SK-N-DZ (cell line): ENCODE measurements around the gene EPHA4.

Experiments used
- DNase-seq: peaks from one replicate; pipeline ENCODE4 v3.0.0-alpha.2; 2015; ENCODE audit warnings: low spot score

Gene EPHA4

DNA sequence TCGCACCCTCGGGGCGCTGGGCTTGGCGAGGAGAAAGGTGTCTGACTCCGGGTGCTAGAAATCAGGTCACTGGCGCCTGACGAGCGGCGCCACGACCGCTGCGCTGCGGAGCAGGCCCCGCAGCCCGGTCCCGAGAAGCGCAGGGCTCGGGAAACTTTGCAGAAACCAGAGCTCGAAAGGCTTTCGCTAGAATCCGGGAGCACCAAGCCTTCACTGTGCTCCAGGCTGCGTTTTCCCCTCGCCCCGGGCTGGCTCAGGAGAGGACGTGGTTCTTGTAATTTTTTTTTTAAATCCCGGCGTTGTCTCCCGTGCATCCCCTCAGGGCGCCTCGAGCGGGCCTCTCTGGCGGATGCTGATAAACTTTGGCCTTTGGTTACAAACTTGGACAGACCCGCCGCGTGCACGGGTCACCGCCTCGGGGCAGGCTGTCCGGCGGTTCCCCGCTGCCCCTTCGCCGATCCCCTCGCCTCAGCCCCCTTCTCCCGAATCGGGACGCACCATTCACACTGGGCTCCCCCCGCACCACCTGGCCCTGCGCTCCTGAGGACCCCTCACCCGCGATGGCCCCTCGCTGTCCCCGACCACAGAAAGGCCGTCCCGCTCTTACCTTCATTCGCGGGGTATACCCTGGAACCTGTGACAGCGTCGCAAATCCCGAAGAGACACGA is 419 bp downstream of the EPHA4 start:
- DNase-seq = no peak

DNA sequence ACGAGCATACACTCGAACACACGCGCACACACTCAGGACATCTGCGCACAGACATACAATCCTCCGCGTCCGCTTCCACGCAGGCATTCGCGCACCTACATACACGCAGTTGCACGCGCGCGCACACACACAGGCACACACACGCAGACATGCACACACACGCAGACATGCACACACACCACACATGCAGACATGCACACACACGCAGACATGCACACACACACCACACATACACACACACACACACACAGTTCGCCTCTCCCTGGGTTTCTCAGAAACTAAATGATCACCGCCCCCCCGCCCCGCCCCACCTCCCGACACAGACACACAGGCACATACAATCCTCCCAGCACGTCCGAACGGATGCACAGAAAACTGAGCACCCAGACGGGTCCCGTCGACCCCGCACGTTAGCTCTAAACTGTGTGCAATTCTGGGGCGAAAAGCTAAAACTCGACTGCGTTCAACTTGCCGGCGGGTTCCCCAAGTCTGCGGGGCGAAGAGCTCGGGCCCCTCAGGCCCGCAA is 1.0 kb downstream of the EPHA4 start:
- no peak for DNase-seq

DNA sequence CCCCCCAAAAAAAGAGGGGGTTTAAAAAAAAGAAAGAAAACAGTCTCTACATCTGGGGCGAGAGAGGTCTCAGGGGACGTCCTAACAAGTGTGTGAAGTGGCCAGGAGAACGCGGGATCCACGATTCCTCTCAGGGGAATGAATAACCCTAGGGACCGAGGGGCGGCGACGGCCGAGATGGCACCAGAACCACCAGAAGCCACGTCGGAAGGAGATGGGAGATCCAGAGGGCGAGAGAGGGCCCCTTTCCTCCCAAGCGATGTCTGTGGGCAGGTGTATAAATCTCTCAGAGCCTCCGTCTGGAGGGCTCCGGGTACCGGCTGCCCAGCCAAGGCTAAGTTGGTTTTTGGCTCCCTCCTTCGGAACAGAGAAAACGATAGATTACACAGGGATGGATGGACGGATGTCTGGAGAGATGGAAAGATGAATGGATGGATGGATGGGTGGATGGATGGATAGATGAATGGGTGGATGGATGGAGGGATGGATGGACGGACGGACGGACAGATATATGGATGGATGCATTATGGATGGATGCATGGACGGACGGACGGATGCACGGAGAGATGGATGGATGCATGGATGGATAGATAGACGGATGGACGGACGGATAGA is 1.7 kb downstream of the EPHA4 start:
- no peak for DNase-seq

DNA sequence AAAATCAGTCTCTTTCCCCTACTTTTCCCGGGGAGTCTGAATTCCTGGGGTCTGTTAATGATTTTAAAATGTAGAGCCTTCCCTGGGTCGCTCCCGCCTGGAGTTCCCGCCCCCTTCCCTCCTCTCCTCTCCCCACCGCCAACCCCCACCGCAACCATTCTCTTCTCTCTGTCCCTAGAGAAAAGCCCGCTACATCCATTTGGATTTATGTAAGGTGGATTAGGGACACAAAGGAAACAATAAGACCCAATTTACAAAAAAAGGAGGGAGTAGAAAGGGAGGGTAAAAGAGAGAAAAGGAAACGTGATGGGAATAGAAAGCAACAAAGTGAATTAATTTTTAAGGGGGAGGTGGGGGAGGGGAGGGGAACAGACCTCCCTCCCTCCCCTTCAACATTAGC is 2.2 kb downstream of the EPHA4 start:
- no peak for DNase-seq

DNA sequence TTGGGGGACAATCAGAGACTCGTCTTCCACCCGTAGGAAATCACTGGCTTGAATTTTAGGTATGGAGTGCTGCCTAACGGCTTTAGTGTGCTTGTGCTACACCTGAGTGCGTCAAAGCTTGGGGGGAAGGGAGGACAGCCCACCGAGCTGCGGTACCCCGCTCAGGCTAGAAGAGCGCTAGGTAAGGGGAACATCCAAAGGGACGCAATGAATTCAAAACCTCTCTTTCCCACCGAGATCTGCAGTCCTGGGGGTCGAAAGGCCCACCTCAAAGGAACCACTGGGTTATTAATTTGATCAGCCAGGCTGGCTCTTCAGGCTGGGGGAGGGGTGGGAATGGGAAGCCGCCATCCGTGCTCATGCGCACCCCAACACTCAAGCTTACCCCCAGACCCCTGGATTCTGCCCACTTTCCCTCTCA is 2.7 kb downstream of the EPHA4 start:
- DNase-seq = no peak

DNA sequence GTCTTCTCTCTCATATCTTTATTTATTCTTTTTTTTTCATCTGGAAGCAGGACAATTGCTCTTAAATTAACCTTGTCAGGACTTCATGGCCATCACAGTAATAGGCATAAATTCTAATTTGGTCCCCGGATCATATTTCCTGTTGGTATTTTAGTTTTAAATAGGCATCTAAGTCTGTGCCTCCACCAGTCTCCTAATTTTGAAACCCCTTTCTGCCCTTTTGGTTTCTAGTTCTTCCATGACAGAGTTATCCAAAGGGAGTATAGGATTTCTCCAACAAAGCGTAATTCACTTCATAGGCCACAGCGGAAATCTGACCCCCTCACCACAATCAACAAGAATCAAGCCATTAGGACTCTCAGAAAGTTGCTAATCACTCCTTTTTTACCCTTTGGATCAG is 3.8 kb downstream of the EPHA4 start:
- no peak for DNase-seq

DNA sequence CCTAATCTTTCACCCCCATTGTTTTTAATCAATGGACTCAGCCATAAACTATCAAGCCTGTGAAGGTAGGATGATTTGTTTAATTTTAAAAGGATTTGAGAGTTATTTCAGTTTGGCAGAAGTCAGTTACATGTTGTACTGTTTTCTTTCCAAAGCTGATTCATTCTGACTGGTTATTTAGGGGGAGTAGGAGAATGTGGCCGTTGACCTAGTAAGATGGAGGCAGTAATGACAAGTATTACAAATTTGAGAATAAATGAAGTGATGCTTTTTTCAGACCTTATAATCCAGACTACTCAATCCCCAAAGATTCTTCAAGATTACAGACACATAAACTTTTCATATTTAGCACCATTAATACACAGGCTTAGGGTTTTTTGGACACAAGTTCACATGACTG is 4.3 kb downstream of the EPHA4 start:
- DNase-seq = no peak

DNA sequence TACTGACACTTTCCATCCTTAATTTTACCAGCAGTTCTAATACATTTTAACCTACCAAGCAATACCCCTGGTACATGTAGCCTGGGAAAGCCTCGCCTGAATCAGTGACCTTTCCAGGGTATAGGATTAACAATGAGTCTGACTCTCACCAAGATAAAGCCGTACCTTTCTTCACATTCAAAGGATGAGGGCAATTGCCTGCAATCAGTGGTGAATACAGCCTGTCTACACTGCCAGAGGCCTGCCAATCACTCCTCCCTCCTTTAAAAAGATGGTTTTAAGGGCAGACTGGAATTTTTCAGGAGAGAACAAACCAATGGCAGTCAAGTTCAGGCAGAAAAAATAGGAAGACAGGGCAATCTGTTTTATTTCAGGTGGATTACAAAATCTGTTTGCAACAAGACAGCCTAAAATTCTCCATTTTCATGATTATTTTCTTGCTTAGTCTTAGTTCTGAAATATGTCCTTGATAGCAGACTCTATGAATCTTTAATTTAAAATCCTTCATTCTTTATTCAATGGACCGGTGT is 4.8 kb downstream of the EPHA4 start:
- no peak for DNase-seq

DNA sequence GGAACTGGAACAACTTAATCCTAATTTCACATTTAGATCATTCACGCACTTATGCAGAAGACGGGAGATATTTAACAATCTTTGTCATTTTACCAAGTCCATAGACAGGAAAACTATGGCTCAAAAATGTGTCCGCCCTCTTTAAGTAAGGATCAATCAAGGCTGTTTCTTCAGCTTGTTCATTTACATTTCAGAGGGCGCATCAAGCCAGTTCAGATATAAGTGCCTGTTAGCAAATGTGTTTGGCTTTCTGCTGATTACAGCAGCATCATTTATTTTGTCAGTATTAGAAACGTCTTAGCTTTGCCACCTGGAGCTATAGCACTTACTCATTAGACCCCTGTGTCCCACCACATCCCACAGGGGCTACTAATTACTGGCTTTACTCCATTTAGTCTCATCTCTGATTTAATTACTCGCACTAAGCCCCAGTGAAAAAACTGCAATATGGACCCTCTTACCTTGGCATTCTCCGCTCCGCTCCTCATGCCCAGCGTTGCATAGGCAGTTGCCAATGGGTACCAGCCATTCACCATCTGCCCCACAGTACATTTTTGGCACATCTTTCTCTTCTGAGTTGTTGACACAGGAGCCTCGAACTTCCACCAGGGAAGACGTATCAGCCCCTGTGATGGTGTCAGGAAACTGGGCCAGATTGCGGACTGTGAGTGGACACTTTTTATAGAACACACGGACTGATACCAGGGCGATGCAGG is 8.7 kb downstream of the EPHA4 start:
- no peak for DNase-seq

DNA sequence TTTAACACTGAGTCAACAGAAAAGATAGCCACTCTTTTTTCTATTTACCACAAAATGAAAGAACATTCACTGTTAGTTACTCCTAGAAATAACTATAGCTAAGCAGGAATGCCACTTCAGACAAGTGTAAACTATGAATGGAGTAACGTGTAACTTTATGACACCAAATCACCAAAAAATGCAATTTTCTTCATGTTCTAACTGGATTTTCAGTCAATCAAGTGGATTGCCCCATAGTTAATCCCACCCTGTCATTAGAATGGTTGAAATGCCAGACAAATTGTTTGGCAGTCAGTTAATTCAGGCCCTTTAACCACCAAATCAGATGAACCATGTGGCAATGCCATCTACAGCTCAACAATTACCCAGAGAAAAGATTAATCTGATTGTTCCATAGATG is 9.9 kb downstream of the EPHA4 start:
- no peak for DNase-seq

DNA sequence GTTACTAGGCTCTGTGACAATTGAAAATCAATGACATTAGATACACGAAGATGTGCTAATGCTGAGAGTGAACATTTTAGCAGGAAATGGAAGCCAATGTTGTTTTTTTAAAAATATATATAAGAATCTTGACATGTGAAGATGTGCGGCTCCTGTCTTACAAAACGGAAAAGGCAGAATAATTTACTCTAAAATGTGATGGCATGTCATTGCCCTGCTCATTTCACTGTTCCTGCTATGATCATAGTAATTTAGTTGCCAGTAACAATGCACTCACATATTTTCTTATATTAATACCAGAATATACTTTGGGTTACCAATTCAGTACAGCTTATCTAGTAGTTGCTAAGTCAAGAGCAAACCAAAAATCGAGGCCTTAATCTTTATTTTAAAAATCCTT is 10.3 kb downstream of the EPHA4 start:
- DNase-seq = no peak

DNA sequence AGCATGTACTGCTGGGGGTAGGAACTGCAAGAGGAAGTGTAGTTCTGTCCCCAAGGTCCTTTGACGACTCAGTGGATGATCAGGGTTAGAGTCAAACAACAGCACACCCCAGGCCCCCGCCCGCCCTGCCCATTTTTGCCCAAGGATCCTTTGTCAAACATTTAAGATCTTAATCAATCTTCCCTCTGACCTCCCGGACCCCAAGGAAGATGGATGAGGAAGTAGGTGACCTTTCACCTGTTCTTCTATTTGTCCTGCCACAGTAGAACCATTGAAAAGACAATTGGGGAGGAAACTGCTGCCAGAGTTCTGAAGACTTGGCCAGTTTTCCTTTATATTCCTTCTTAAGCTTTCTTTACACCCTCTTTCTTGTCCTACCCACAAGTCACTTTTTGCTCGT is 12.1 kb downstream of the EPHA4 start:
- no peak for DNase-seq

DNA sequence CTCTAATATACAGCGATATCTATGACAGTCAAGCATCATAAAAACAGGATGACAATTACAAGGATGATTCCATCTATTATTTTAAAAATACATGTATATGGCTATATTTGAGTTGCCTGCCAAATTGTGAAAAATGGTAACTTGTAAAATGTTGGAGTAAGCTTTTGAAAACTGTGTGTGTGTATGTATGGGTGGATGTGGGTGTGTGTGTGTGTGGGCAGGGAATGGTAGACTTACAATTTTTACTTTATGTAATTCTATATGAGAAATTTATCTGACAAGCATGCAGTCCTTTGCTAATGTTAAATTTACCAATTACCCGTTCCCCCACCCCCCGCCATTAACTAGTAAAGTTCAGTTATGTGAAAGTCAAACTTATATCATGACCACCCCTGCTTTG is 14.0 kb downstream of the EPHA4 start:
- no peak for DNase-seq

DNA sequence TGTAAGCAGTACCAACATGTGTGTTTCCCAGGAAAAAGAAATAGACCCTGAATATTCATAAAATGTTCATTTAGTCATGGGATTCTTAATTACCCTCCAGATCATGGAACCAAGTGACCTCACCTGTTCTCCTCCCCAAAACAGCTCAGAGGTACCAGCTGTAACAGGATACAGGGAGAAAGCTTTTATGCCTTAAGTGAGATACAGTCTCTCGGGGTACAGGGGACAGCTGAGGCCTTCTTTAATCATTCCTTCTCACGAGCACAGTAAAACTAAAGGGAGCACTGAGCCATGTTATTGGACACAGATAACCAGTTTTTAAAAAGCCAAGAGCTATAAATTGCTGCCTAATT is 16.6 kb downstream of the EPHA4 start:
- no peak for DNase-seq

DNA sequence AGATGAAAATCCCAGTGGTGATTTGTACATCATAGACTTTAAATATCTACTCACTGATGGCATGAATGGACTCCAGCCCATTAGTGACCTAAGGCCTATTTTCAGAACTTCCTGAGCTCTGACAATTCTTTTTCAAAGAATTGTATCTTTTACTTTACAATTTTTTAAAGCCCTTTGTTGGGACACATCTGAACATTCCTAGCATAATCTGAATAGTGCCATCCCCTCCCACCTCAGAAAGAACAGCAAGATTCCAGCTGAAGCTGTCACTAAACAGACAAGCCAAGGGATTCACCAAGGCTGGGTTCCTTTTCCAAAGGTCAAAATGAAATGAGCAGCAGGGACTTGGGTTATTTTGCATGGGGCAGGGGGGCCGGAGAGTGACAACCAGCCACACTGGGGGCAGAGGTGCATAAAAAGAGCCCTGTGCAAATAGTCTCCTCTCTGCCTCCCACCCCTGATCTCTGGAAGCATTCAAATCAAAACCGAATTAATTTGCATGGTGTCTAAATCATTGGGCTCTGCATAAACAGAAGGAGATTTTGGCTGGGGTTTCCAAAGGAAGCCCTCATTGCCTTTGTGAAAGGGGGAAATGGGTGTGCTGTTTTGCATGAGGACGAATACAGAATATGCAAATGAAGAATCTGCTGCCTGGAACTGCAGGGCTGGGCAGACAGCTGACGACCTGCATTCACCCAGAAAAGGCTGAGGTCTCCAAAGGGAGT is 17.2 kb downstream of the EPHA4 start:
- DNase-seq = no peak

DNA sequence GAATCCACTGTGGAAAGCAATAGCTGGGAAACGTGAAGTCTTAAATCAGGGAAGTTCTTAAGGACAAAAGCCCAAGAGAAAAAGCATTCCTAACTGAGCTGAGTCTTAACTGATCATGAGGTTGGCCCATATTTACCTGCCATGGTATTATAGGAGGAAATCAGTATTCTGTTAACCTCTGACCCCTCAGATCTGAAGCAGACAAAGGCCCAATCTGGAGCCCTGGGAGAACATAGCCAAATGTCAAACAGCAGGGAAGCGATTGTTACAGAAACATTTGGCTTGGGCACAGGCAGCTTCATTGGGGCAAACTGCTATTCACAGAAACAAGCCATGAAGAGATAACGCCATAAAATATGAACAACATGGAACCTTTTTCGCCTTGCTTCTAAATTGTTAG is 18.8 kb downstream of the EPHA4 start:
- no peak for DNase-seq

DNA sequence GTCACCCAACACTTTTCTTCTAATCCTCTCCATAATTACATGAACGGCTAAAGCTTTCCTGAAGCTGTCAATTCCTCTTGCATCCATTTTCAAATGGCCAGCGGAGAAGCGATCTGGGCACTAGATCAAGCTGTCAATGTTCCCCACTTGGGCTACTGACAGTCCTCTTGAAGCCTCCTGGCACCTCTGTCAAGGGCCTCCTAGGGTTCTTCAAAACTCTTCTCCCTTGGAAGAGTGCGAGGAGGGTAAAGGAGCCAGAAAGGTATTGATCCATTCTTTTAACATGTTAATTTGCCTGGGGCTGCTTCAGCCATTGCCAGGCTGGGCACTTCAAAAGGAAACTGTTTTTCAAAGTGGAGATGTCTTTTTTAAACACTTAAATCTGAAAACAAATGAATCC is 19.8 kb downstream of the EPHA4 start:
- DNase-seq = no peak

DNA sequence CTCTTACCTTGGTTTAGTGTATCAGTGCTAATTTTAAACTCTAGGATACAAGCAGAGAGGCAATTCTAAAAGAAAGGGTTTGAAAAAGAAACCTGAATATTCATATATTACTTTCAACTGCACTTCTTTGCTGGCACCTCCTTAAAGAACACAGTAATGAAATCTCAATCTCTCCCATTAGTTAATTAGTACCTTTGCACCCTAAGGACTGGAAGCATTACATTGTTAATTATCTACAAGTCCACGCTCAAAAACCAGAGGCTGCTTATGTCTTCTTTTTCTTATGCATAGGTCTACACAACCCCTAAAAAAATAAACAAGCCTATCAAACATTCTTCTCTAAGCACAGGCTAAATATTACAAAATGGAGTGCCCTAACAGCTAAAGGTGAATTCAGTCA is 20.2 kb downstream of the EPHA4 start:
- no peak for DNase-seq

DNA sequence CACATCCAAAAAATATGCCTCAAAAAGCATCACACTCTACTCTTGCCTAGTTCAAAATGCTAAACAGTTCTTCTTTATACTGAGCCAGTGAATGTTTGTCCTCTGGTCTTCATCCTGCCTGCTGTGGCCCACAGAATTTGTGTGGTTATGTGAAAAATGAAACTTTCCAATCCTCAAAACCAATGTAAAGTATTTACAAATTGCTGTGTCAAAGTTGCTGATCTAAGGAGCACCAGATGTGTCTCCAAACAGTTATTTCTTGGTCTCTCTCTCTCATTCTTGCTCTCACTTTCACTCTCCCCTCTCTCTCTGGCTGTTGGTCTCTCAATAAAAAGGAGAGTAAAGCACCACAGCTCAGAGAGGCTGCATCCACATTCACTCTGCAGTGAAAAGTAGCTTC is 23.0 kb downstream of the EPHA4 start:
- no peak for DNase-seq

DNA sequence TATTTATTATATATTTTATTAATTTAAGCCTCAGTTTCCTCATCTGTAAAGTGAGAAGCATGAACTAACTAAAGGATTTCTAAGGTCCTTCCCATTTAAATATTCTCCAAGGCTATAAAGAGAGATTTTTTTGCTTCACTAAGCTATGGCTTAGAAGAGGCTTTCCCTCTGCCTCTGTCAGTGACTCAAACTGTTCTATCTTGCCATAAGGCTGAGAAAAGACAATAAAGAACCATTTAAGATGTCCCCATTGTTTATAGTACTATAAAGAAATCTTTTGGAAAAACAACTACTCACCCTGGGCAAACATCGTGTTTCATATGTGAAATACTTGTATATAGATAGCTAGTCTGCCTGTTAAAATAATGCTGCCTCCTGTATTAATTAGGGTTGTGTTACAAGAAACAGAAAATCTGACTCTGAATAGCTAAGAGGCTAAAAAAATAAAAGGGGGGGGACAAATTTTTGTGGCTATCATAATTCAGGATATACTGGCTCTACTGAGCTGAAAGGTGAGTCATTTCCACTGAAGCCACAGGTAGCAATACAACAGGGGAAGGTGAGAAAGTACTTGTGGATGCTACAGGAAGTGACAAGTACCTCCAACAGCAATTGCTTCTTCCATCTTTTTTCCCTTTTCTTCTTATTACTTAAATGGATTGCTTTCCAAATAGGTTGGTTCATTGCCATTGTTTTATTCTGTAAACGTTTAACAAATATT is 25.4 kb downstream of the EPHA4 start:
- no peak for DNase-seq

DNA sequence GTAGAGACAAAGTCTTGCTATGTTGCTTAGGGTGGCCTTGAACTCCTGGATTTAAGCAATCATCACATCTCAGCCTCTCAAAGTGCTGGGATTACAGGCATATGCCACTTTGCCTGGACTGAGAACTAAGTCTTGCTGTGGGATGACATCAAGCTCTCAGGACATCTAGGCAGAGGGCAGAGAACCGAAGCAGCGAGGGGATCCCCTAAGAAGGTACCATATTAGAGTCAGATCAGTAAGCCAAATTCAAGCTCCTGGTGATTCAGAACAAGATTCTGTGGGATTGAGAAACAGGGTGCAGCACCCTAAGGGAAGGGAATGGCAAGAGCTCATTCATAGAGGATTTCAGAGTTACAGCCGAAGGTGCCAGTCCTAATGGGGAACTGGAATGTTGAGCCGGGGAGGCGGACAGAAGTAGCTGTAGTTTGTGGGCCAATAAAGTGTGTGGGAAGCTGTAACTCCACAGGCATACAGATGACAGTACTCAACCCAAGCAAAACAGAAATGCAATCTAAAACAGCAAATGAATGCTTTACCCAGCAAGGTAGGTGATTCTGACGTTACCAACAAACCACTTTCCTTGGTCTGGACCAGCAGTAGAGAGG is 30.9 kb downstream of the EPHA4 start:
- DNase-seq = no peak
